ENCODE results near the gene GPX8. TPM values are rescaled to one million over a fixed set of nuclear protein-coding genes. Genes with fewer than 3 reads are reported as not detected.

GPX8 gene
- total and polyA plus RNA-seq, 2 of the 13 experiments (the other 11 are each of a cell fraction or from before 2014, with no cell fraction given): 0.33 to 0.94 TPM

DNA sequence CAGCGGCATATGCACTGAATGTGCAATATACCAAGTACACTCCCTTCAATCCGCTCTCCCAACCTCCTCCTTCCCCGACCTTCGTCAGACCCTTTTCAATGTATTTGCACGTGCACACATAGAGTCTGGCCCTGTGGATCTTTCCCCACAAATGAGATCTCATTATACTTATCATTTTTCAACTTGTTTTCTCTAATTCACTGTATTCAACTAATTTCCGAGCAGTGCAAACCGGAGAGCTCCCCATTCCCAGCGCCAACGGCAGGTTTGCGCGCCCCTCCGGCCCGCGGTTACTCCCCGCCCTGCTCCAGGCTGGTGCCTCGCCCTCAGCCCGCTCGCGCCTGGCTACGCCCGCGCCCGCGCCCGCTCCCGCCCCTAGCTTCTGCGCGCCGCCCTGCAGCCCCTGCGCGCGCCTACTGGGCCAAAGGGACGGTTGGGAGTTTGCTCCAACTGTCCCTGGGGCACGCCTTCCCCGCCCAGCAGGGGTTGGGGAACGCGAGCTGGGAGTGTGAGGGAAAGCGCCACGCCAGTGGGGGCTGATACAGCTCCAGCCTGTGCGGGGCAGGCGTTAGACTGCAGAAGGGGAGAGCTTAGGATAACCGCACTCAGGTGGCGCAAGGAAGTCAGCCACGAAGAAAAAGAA, 16.3 kb downstream of the GPX8 start (continued):
- TF ChIP-seq, protein P1, sequence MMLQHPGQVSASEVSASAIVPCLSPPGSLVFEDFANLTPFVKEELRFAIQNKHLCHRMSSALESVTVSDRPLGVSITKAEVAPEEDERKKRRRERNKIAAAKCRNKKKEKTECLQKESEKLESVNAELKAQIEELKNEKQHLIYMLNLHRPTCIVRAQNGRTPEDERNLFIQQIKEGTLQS (CRISPR knock-in tag; IDR thresholded peaks at IDR 0.05): no peak
- TF ChIP-seq HOXA5 (CRISPR knock-in tag; IDR thresholded peaks at IDR 0.05) (no peak), TAF1 (CRISPR knock-in tag; IDR thresholded peaks at IDR 0.05) (no peak), ZIK1 (CRISPR knock-in tag; IDR thresholded peaks at IDR 0.05; ENCODE audit: borderline replicate concordance, low read depth) (no peak), ZBTB3 (CRISPR knock-in tag; IDR thresholded peaks at IDR 0.05; ENCODE audit: borderline replicate concordance, low read depth) (no peak), CENPX (CRISPR knock-in tag; IDR thresholded peaks at IDR 0.05) (no peak), ZNF616 (CRISPR knock-in tag; IDR thresholded peaks at IDR 0.05; ENCODE audit: low read depth) (no peak), ZNF558 (CRISPR knock-in tag; IDR thresholded peaks at IDR 0.05; ENCODE audit: borderline replicate concordance) (no peak), ZNF737 (CRISPR knock-in tag; IDR thresholded peaks at IDR 0.05; ENCODE audit: borderline replicate concordance) (no peak), NFKB2 (CRISPR knock-in tag; IDR thresholded peaks at IDR 0.05; ENCODE audit: borderline replicate concordance) (peak; percentile 25; the same call in 1 of the 2 replicates), ZNF619 (CRISPR knock-in tag; IDR thresholded peaks at IDR 0.05) (0 out of 2 replicates have a peak, but pooled peaks have one; percentile 46), CCAR2 (optimal IDR thresholded peaks at IDR 0.05; ENCODE audit: low read depth, low read length) (no peak), ZNF326 (CRISPR knock-in tag; IDR thresholded peaks at IDR 0.05; ENCODE audit: borderline replicate concordance) (no peak), KDM1A (CRISPR knock-in tag; IDR thresholded peaks at IDR 0.05) (no peak), ZBTB38 (CRISPR knock-in tag; IDR thresholded peaks at IDR 0.05) (no peak), ZNF557 (CRISPR knock-in tag; IDR thresholded peaks at IDR 0.05) (no peak)
- TF ChIP-seq, protein P2, sequence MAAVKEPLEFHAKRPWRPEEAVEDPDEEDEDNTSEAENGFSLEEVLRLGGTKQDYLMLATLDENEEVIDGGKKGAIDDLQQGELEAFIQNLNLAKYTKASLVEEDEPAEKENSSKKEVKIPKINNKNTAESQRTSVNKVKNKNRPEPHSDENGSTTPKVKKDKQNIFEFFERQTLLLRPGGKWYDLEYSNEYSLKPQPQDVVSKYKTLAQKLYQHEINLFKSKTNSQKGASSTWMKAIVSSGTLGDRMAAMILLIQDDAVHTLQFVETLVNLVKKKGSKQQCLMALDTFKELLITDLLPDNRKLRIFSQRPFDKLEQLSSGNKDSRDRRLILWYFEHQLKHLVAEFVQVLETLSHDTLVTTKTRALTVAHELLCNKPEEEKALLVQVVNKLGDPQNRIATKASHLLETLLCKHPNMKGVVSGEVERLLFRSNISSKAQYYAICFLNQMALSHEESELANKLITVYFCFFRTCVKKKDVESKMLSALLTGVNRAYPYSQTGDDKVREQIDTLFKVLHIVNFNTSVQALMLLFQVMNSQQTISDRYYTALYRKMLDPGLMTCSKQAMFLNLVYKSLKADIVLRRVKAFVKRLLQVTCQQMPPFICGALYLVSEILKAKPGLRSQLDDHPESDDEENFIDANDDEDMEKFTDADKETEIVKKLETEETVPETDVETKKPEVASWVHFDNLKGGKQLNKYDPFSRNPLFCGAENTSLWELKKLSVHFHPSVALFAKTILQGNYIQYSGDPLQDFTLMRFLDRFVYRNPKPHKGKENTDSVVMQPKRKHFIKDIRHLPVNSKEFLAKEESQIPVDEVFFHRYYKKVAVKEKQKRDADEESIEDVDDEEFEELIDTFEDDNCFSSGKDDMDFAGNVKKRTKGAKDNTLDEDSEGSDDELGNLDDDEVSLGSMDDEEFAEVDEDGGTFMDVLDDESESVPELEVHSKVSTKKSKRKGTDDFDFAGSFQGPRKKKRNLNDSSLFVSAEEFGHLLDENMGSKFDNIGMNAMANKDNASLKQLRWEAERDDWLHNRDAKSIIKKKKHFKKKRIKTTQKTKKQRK (IDR thresholded peaks at IDR 0.05; ENCODE audit: low read length): no peak
- TF ChIP-seq, protein P3, sequence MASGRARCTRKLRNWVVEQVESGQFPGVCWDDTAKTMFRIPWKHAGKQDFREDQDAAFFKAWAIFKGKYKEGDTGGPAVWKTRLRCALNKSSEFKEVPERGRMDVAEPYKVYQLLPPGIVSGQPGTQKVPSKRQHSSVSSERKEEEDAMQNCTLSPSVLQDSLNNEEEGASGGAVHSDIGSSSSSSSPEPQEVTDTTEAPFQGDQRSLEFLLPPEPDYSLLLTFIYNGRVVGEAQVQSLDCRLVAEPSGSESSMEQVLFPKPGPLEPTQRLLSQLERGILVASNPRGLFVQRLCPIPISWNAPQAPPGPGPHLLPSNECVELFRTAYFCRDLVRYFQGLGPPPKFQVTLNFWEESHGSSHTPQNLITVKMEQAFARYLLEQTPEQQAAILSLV (CRISPR knock-in tag; IDR thresholded peaks at IDR 0.05; ENCODE audit: borderline replicate concordance): 0 out of 2 replicates have a peak, but pooled peaks have one; percentile 53
- TF ChIP-seq, protein P4, sequence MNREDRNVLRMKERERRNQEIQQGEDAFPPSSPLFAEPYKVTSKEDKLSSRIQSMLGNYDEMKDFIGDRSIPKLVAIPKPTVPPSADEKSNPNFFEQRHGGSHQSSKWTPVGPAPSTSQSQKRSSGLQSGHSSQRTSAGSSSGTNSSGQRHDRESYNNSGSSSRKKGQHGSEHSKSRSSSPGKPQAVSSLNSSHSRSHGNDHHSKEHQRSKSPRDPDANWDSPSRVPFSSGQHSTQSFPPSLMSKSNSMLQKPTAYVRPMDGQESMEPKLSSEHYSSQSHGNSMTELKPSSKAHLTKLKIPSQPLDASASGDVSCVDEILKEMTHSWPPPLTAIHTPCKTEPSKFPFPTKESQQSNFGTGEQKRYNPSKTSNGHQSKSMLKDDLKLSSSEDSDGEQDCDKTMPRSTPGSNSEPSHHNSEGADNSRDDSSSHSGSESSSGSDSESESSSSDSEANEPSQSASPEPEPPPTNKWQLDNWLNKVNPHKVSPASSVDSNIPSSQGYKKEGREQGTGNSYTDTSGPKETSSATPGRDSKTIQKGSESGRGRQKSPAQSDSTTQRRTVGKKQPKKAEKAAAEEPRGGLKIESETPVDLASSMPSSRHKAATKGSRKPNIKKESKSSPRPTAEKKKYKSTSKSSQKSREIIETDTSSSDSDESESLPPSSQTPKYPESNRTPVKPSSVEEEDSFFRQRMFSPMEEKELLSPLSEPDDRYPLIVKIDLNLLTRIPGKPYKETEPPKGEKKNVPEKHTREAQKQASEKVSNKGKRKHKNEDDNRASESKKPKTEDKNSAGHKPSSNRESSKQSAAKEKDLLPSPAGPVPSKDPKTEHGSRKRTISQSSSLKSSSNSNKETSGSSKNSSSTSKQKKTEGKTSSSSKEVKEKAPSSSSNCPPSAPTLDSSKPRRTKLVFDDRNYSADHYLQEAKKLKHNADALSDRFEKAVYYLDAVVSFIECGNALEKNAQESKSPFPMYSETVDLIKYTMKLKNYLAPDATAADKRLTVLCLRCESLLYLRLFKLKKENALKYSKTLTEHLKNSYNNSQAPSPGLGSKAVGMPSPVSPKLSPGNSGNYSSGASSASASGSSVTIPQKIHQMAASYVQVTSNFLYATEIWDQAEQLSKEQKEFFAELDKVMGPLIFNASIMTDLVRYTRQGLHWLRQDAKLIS (CRISPR knock-in tag; IDR thresholded peaks at IDR 0.05): no peak
- TF ChIP-seq, protein P5, sequence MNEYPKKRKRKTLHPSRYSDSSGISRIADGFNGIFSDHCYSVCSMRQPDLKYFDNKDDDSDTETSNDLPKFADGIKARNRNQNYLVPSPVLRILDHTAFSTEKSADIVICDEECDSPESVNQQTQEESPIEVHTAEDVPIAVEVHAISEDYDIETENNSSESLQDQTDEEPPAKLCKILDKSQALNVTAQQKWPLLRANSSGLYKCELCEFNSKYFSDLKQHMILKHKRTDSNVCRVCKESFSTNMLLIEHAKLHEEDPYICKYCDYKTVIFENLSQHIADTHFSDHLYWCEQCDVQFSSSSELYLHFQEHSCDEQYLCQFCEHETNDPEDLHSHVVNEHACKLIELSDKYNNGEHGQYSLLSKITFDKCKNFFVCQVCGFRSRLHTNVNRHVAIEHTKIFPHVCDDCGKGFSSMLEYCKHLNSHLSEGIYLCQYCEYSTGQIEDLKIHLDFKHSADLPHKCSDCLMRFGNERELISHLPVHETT (CRISPR knock-in tag; conservative IDR thresholded peaks at IDR 0.05): no peak

Data from HepG2 (cell line).